Hematopoietic multipotent progenitor cell treated with erythropoietin and hydrocortisone succinate and interleukin-3 and kit ligand, for 6 days (in vitro differentiated cells): ENCODE results near the gene CACNB1.

ENCODE experiments used
- DNase-seq: peaks from one replicate; pipeline ENCODE4 v3.0.0-alpha.2; 2015

Gene CACNB1

DNA sequence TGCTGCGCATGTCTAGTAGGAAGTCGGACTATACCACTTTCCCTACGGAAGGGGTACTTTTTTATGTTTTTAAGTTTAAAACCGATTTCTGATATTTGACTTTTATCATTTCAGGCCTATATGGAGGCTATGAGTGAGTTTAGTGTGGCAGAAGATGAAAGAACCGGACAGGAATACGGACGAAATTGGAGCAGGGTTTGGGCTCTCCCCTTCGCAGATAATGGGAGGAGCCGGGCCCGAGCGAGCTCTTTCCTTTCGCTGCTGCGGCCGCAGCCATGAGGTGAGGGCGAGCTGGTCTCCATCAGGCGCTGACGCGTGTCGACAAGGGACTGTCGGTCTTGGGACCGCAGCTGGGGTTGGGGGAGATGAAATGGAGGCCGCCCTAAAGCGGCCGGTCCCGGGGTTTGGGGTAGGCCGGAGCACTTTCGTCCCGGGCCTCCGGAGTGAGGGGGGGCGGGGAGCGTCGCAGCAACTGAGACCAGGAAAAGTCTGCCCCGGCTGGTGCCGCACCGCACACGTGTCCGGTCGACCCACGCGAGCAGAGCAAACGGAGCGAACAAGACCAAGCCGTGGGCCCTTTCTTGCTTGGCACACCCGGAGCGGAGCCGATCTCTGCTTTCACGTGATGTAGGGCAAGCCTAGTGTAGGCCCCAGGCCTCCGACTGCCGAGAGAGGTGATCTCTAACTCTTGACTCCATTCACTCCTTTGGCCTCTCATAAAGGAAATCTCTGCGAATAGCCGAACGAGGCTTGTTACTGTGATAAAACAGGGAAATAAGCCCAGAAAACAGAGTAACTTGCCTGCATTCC is 2.8 kb upstream of the CACNB1 start, which contains the start of gene RPL19:
Gene RPL19, plus strand, starts transcription at position 214 of the 810 bp plus-strand sequence. Its CDS starts 62 bp downstream, at position 276.
- DNase-seq: peak; percentile 87

- peak; percentile 99 for DNase-seq
Observed at GRCh38 chr17:39199820-39200069, 2.3 kb upstream of the CACNB1 start.

DNA sequence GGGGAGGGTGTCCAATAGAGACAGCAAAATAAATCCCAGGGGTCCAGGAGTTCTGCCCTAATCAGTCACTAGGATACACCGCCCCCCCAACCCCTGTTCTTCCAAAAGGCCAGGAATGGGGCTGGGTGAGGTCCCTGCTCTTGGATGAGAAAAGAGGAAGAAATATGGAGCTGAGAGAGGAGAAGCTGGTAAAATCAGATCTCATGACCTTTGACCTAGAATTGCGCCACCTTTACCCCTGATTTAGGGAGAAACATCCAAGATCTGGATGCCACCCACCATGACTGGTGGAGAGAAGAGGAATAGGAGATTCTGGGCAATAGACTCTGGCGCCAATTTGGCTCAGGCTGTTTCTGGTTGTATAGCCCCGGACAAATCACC is 707 bp upstream of the CACNB1 start:
- DNase-seq: no peak

DNA sequence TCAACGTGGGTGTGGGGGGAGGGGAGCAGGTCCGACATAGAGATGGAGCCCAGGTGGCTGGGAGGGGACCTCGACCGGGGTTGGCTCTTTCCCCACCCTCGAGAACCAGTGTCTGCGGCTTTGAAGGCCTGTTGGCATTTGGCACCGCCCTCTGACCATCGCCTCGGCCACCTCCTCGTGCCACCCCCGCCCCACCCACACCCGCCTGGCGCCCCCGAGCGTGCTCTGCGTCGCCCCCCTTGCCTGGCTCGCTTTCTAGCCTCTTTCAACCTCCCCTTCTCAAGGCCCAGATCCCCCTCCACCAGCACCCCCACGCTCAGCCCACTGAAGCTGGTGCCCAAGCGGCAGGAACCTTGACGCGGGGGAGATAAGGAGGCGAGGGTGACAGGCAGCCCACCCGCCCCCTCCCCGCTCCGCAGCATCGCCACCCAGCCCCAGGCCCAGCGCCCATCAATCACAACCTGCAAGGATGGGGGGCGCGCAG is 619 bp downstream of the CACNB1 start:
- peak; percentile 64 for DNase-seq

DNA sequence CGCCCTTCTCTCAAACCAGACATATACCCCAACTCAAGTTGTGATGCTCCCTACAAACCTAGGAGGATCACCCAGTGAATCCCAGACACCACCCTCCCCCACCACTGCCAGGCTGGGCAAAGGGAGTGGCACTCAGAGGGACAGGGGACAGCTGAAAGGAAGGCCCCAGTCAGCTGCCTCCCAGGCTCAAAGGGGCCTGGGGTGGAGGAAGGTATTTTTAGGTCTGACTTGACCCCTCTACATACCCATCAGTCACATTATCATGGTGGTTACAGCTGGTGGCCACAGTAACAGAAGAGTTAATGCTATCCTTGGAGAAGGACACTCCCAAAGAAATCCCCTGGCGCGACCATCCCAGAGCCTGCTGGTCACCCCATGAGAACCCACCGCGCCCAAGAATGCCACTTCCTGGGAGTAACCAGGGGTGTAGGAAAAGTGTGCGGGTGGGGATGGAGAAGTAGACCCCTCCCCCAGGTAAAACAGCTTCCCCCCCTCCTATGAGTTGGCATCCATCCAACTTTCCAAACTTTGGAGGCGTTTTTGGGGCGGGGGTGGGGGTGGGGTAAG is 1.1 kb downstream of the CACNB1 start:
- DNase-seq: no peak

- no peak for DNase-seq
Observed at GRCh38 chr17:39195568-39196160, 1.8 kb downstream of the CACNB1 start.

- no peak for DNase-seq
Observed at GRCh38 chr17:39194985-39195524, 2.4 kb downstream of the CACNB1 start.

DNA sequence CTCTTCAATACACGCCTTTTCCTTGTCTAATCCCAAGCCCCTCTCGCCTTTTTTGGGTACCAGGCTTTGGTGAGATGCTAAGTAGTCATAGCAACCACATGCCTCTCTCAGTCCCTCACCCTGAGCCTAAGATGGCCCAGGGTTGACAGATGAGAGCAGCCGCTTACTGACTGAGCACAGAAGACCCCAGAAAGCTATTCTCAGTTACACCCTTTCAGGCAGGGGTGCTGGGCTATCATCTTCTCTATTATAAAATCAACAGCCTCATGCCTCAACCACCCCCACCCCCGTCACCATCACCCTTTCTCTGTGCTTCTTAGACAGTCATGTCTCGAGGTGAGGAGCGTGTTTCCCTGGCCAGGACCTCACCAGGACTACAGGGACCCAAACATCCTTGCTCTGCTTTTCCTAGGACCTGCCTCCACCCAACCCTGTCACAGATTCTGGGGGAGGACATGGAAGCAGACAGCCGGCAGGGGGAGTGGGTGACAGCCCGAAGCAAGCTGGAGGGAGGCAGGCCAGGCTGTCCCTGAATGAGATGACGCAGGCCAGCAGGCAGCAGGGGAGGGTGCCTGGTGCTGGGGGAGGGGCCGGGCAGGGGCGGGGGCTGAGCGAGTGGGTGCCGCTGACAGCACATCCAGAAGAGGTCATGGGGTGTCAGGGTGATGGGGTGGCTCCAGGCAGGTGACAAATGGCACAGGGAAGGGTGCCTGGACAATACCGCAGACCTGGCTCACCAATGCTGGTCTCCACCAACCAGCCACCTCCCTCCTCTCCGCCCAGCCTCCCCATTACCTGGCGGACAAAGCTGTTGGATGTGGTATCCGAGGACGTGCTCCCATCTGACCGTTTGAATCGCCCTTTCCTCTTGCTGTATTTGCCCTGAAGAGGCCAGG is 3.1 kb downstream of the CACNB1 start:
- DNase-seq: no peak

DNA sequence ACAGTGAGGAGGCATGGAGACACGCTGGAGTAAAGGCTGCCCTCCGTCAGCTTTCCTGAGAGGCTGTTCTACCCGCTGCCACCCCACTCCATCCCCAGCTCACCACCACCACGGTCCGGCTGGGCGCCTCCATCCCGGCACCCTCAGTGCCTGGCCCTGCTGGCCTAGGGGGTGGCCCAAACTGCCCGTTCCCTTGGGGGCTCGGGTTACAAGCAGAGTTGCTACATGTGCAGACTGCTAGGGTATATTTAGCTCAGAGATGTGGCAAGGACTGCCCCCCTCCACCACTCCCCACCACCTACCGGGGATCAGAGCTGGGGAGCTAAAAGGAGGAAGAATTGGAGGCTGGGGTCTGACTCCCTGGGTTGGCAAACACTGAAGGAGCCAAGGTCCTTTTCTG is 4.1 kb downstream of the CACNB1 start:
- DNase-seq: no peak

GRCh38 chr17:39192901-39193300 is 4.6 kb downstream of the CACNB1 start:
- no peak for DNase-seq

GRCh38 chr17:39191750-39192510 is 5.5 kb downstream of the CACNB1 start:
- DNase-seq: no peak

DNA sequence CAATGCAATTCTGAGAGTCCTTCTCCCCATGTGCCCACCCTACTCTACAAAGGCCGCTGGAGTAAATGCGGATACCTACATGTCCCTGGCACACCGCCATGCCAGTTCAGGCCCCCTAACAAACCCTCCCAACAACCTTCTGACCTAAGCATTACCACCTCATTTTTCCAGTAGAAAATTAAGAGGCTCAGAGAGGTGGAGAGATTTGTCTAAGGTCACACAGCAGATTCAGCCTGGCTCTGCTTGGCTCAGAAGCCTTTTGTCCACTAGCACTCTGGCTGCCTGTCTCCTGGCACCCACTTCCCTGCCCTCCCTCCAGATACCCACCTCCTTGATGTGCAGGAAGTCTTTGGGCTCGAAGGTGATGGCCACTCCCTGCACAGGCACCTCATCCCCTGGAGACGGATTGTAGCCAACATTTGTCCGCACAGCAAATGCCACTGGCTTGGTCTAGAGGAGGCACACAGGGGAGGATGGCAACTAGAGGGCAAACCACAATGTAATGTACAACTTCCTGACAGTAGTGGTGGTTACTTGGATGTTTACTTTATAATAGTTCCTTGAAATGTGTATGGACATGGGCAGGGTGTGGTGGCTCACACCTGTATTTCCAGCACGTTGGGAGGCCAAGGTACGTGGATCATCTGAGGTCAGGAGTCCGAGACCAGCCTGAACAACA is 10.2 kb downstream of the CACNB1 start:
- DNase-seq: no peak

DNA sequence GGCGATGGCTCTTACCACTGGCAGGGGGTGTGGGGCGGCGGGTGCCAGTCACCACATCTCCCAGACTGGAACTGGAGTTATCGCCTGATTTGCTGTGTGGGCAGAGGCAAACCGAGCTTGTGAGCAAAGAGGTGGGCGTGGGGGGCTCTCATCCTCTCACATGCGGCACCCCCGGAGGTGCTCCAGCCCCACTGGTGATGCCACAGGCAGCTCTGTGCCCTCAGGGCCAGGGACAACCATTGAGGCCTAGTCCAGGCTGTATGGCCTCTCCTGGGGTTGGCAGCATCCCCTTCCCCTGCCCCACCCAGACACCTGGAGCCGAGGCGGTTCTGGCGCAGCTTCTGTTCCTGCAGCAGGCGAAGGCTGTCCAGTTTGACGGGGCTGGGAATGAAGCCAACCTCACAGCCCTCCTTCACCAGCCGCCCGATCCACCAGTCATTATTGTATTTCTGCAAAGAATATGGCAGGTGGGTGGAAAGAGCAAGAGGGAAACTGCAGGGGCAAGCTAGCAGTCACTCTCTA is 10.9 kb downstream of the CACNB1 start:
- DNase-seq: no peak

GRCh38 chr17:39183720-39184119 is 13.7 kb downstream of the CACNB1 start:
- DNase-seq: no peak

DNA sequence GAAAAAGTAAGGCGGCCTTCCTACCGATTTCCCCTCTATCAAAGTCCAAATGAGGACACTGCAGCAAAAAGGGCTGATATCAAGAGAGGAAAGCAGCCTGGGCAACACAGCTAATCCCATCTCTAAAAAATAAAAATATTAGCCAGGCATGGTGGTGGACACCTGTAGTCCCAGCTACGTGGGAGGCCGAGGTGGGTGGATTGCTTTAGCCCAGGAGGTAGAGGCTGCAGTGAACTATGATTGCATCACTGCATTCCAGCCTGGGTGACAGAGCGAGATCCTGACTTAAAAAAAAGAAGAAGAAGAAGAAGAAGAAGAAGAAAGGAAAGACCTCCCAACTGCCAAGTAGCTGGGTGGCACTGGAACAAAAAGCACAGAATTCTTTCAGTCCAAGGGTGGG is 14.4 kb downstream of the CACNB1 start:
- DNase-seq: no peak

DNA sequence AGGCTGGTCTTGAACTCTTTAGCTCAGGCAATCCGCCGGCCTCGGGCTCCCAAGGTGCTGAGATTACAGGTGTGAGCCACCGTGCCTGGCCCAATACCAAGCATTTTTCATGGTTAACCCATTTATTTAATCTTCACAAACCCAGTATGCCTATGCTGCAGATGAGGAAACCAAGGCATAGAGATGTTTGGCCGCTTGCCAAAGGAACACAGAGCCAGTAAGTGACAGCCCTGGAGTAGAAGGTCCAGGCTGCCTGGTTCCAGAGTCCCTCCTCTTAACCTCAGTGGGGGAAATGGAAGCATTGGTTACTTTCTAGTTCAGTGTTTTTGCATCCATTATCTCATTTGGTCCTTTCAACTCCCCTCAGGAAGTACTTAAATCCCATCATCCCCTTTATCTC is 16.2 kb downstream of the CACNB1 start:
- DNase-seq: no peak

DNA sequence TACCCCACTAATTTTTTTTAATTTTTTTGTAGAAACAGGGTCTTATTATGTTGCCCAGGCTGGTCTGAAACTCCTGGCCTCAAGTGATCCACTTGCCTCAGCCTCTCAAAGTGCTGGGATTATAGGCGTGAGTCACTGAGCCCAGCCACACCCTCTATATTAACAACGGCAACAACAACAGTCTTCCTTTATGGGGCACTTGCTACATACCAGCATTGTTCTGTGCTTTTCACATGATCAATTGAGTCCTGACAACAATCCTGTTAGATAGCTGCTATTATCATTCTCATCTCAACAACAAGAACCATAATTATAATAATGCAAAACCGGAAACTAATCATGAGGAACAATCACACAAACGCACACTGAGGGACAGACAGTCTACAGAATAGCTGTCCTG is 18.9 kb downstream of the CACNB1 start:
- no peak for DNase-seq

GRCh38 chr17:39177256-39177655 is 20.2 kb downstream of the CACNB1 start:
- DNase-seq: no peak

DNA sequence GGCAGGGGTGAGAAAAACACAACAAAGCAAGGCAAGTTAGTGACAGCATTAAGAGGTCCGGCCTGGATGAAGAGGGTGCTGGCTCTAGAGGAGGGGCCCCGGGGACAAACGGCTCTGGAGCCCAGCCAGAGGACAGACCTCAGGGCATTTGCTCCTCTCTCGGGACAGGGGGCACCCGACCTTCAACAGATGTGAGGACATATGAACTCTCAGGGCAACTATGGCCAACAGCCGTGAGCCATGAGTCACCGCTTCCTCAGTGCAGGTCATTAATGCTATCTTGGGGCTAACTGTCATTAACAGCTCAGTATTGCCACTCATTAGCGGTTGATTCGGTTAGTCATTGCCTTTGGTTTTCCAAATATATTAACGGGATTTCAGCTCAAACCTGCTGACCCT is 21.8 kb downstream of the CACNB1 start:
- no peak for DNase-seq

DNA sequence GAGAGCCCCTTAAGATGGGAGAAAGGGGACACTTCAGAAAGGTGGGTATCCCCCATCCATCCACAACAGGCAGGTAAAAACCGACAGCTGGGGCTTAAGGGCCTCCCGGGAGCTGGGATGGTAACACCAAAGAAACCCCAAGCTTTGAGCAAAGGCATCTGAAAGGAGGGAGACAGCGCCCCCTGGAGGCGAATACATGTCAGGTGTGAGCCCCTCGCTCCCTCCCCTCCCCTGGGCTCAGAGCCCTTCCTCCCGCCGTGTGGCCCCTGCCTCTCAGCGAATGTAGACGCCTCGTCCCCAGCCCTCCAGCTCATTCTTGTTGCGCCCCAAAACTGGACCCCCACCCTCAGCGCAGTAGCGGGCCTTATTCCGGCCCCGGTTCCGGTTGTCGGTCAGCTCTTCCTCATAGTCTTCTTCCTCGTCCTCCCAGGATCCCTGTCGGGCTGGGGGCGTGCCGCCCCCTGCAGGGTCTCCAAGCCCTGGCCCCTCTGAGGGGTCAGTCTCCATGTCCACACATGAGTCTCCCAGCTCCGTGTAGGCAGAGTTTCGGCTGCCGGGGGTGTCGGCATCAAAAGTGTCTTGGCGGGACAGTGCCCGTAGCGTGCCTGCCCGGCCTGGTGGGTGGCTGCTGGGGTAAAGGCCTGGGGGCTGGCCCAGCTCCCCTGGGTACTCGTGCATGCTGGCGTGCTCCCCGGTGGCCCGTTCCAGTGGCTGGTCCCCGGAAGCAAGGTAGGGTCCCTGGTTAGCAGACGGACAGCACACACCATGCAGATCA is 22.4 kb downstream of the CACNB1 start:
- DNase-seq: peak; percentile 92
